HT-29 (cell line): ENCODE data around the gene SERGEF. TPM values are rescaled to one million over a fixed set of nuclear protein-coding genes. Genes with fewer than 3 reads are reported as not detected.

Experiments
- total RNA-seq: library from RNA; depleted of rRNA; stranded (reverse); fragments of >200 nt; shearing (Covaris generic); gene quantifications from 2 replicates; pipeline ENCODE4 v1.2.3, GENCODE V29; 2014; rRNA removed

SERGEF gene
- total RNA-seq, 1 experiment from 2014 or later = 26.0 TPM

Other genes with a start within 250 kb of the SERGEF start
- gene TPH1, start 33.2 kb upstream of the SERGEF start, total RNA-seq = 0.03 and 0.10 TPM in 2 replicates
- gene SAAL1, start 93.0 kb upstream of the SERGEF start, total RNA-seq = 16.5 and 24.0 TPM in 2 replicates
- not detected in 2 replicates for gene MRGPRX3, start 119.5 kb upstream of the SERGEF start, total RNA-seq
- not detected in 2 replicates for gene MRGPRX4, start 159.8 kb upstream of the SERGEF start, total RNA-seq
- not detected in 2 replicates for gene SAA4, start 223.8 kb upstream of the SERGEF start, total RNA-seq
- not detected in 2 replicates for gene SAA2, start 235.6 kb upstream of the SERGEF start, total RNA-seq